Right cardiac atrium (tissue), 5 donors: ENCODE results near the gene MRPL2. TPM values are rescaled to one million over a fixed set of nuclear protein-coding genes. Genes with fewer than 3 reads are reported as not detected.

Experiments used
- ATAC-seq, 2 donors: fragments of 200-7000 bp; cut with Tn5 transposase; one replicate each; pipeline versions ENCODE4 v1.8.0 to v1.9.1; 2020; ENCODE audit warnings: moderate library complexity in 2 of 2, mild to moderate bottlenecking in 1 of 2
- DNase-seq, 3 donors: peaks; one replicate each; pipeline ENCODE4 v3.0.0-alpha.2; 2020
- H3K27ac ChIP-seq: one replicate; pipeline ENCODE4 v1.5.1; 2013; ENCODE audit warnings: mild to moderate bottlenecking, low read length, control low read depth, moderate library complexity
- H3K27me3 ChIP-seq: one replicate; pipeline ENCODE4 v1.6.1; 2013; ENCODE audit not compliant: control insufficient read depth, insufficient read depth
- H3K4me1 ChIP-seq: one replicate; pipeline ENCODE4 v1.6.1; 2013; ENCODE audit warnings: low read length; ENCODE audit not compliant: control insufficient read depth, insufficient read depth
- H3K4me3 ChIP-seq: one replicate; pipeline ENCODE4 v1.5.1; 2013; ENCODE audit warnings: low read length, control low read depth
- H3K9me3 ChIP-seq: one replicate; pipeline ENCODE4 v1.6.1; 2013; ENCODE audit warnings: low read length; ENCODE audit not compliant: control insufficient read depth
- WGBS: extraction: QIAGEN DNeasy Blood & Tissue Kit; methylation state at CpG from one replicate; pipeline ENCODE4 v1.1.7; 2013; 5-methylcytosine and 5-hydroxymethylcytosine counted together
- intact Hi-C, 4 donors: fragments of 100-400 bp; cut with DNase I; formaldehyde crosslinking; loops; one replicate each; pipeline versions ENCODE4 v1.11.0 to v1.14.0; 2022 to 2023
- polyA plus RNA-seq: library from polyadenylated mRNA; stranded (reverse); fragments of 200-250 nt; gene quantifications from one replicate; pipeline ENCODE4 v1.2.3, GENCODE V29; 2013
- total RNA-seq, 4 donors: library from RNA; stranded (reverse); fragmentation: NEBNext Ultra II Directional; extraction: Animal tissue kit (Norgen Biotek cat#: 25700); gene quantifications; one replicate each; pipeline ENCODE4 v1.2.1, GENCODE V29; 2021
- donor health status: healthy with polysubstance abuse.
- donor health status: DM: no; HTN: yes; CAD: no.
- donor health status: DM: no; HTN: no; CAD: no.
- donor health status: DM: no; HTN: yes; CAD: no; lungs with severe emphysema.
- donor health status: DM: yes; HTN: yes; CAD: no.

MRPL2 gene
- total and polyA plus RNA-seq, 5 donors = 83.2 to 94.2 (median 92.3) TPM

DNA sequence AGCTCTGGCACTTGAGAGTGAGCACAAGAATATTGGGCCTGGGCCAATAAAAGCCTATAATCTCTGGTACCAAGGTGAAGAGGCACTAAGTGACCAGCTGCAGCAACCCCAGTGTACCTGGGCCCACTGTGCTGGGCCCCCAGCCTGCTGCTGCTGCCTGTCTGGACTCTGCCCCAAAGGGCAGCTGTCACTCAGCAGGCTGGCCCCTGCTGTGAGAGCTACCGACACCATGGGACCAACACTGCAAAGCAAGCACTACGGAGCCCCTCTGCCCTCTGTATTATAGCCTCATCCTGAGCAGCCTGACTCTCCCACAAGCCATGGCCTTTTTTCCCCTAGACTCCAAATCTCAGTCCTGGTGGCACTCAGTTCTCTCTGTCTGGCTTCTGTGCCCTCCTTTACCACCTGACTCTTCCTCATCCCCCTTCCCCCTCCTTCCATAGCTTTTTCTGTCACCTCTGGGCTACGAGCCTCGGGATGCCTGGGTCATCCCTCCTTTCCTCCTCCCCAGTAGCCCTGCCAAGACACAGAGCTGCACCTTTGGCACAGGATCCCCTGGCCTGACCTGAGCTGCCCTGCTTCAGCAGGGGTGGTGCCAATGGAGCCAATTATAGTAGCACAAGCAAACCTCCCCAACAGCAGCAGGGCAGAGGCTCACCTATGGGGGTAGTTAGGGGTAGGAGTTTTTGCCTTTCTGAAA lies 23.6 kb downstream of the MRPL2 start:
- peak; percentile 55 to 70 for ATAC-seq
- intact Hi-C loops = no loop called here
- H3K27ac ChIP-seq = peak overlapping the region; percentile 48
- DNase-seq = peak in 2 of 3 donors; percentile 46 to 84
- no peak overlapping the region for H3K4me3 ChIP-seq
- 47% methylated on average over 4 of the region's 4 CpGs for WGBS
- H3K9me3 ChIP-seq = no peaks in the 10 kb centered on the region
- no peaks in the 10 kb centered on the region for H3K4me1 ChIP-seq
- H3K27me3 ChIP-seq = no peaks in the 10 kb centered on the region

DNA sequence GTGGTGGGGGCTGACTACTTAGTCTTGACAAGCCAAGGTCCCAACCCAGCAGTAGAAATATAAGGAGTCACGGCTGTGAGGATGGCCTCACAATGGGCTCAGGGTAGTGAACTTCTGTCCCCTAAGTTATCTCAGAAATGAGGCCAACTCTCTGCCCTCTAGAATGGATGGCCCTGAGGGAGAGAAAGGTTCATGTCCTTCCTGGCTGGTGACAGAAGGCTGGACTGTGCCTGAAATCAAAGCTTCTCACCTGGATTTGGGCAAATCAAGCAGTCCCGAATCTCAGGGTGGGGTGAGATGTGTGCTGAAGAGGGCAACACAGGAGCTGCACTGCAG lies 25.1 kb downstream of the MRPL2 start:
- no peak overlapping the region for H3K4me3 ChIP-seq
- no peak overlapping the region for H3K27ac ChIP-seq
- no peak for DNase-seq
- ATAC-seq = no peak
- 87% methylated on average over 2 of the region's 2 CpGs for WGBS
- H3K4me1 ChIP-seq = no peaks in the 10 kb centered on the region
- intact Hi-C loops = no loop called here
- H3K9me3 ChIP-seq = no peaks in the 10 kb centered on the region
- H3K27me3 ChIP-seq = no peaks in the 10 kb centered on the region

DNA sequence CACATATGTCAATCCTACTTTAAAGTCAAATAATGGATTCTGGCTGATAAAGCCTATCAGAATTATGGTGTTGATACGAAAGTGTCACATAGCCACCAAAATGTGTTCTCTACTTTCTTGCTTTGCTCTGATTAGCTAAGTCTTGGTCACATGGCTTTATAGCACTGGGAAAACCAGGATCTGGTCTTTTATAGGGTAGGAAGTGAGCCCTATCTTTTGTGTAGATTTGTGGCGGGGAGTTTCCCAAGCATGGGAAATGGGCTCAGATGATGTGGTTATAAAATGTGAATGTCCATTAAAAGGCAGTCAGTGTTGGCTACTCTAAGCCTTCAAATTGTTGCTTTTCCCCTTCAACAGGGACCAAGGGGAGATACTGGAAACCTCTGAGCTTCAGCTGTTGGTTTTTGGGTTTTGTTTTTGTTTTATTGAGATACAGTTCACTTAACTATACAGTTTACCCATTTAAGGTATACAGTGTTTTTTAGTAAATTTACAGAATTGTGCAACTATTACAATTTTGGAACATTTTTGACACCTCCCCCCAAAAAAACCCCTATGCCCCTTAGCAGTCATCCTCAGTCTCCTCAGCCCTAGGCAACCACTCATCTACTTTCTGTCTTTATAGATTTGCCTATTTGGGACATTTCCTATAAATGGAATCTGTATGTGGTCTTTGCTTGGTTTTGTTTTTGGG lies 25.6 kb downstream of the MRPL2 start:
- H3K27me3 ChIP-seq = no peaks in the 10 kb centered on the region
- ATAC-seq (no peak), DNase-seq (no peak)
- WGBS = 86% methylated on average over 2 of the region's 2 CpGs
- H3K9me3 ChIP-seq = no peaks in the 10 kb centered on the region
- H3K27ac ChIP-seq = no peak overlapping the region
- H3K4me3 ChIP-seq = no peak overlapping the region
- intact Hi-C loops = no loop called here
- no peaks in the 10 kb centered on the region for H3K4me1 ChIP-seq

DNA sequence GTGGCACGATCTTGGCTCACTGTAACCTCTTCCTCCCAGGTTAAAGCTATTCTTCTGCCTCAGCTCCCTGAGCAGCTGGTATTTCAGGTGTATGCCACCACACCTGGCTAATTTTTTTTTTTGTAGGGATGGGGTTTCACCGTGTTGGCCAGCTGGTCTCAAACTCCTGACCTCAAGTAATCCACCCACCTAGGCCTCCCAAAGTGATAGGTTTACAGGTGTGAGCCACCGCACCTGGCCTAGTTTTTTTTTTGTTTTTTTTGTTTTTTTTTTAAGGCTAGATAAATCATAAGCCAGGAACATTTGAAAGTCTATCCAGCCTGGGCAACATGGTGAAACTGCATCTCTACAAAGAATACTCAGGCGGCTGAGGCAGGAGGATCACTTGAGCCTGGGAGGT lies 26.9 kb downstream of the MRPL2 start:
- Histone ChIP-seq H3K9me3 (no peaks in the 10 kb centered on the region), H3K4me3 (no peak overlapping the region), H3K27me3 (no peaks in the 10 kb centered on the region), H3K4me1 (no peaks in the 10 kb centered on the region), H3K27ac (no peak overlapping the region)
- DNase-seq = no peak
- intact Hi-C loops = no loop called here
- WGBS = 94% methylated on average over 4 of the region's 4 CpGs
- no peak for ATAC-seq

DNA sequence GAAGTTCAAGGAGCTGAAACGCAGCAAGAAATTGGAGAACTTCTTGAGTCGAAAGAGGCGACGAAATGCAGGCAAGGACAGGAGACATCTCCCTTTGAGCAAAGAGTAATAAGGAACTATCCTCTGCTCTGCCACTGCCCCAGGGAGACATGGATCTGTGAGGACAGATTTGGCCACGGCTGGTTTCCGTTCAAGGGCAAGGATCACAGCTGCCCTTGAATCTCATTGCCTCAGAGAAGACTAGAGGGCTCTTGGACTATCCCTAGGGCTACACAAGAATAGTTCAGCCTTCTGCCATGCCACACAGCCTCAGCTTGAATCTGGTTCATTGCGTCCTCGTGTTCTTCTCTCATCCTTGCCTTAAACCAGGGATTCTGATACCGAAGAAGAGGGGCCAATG lies 30.1 kb downstream of the MRPL2 start:
- Histone ChIP-seq H3K27me3 (no peaks in the 10 kb centered on the region), H3K27ac (no peak overlapping the region), H3K9me3 (no peaks in the 10 kb centered on the region), H3K4me1 (no peaks in the 10 kb centered on the region), H3K4me3 (no peak overlapping the region)
- no peak for ATAC-seq
- DNase-seq = no peak
- intact Hi-C loops = no loop called here
- 87% methylated on average over 9 of the region's 9 CpGs for WGBS

DNA sequence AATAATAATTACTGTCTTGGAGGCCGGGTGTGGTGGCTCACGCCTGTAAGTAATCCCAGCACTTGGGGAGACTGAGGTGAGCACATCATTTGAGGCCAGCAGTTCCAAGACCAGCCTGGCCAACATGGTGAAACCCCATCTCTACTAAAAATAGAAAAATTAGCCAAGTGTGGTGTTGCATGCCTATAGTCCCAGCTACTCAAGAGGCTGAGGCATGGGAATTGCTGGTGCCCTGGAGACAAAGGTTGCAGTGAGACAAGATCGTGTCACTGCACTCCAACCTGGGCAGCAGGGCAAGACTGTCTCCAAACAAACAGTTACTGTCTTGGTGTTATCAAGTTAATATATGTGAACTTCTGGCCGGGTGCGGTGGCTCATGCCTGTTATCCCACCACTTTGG lies 32.9 kb downstream of the MRPL2 start:
- no peak for ATAC-seq
- intact Hi-C loops = no loop called here

DNA sequence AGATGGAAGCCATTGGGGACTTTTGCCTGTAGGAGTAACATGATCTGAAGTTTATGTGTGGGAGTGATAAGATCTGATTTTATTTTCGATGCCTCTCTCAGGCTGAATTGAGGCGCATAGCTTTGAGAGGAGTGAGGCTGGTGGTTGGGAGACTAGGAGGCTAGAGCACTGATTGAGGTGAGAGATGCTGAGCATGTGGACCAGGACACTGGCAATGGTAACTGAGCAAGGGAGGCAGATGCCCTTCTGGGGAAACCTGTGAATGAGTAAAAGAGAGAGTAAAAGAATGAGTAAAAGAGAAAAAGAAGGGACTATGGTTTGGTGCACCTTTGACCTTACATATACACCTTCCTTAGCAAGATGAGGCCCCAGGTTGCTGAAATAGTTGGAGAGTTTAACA lies 34.8 kb downstream of the MRPL2 start:
- H3K4me1 ChIP-seq = peaks cover 3% of the 10 kb centered on the region
- 78% methylated on average over 2 of the region's 2 CpGs for WGBS

More for the DNA sequence above, 32.9 kb downstream of the MRPL2 start:
- Histone ChIP-seq H3K4me1 (no peaks in the 10 kb centered on the region), H3K9me3 (no peaks in the 10 kb centered on the region), H3K27me3 (no peaks in the 10 kb centered on the region), H3K4me3 (no peak overlapping the region), H3K27ac (no peak overlapping the region)
- DNase-seq = no peak
- WGBS = 90% methylated on average over 5 of the region's 5 CpGs

DNA sequence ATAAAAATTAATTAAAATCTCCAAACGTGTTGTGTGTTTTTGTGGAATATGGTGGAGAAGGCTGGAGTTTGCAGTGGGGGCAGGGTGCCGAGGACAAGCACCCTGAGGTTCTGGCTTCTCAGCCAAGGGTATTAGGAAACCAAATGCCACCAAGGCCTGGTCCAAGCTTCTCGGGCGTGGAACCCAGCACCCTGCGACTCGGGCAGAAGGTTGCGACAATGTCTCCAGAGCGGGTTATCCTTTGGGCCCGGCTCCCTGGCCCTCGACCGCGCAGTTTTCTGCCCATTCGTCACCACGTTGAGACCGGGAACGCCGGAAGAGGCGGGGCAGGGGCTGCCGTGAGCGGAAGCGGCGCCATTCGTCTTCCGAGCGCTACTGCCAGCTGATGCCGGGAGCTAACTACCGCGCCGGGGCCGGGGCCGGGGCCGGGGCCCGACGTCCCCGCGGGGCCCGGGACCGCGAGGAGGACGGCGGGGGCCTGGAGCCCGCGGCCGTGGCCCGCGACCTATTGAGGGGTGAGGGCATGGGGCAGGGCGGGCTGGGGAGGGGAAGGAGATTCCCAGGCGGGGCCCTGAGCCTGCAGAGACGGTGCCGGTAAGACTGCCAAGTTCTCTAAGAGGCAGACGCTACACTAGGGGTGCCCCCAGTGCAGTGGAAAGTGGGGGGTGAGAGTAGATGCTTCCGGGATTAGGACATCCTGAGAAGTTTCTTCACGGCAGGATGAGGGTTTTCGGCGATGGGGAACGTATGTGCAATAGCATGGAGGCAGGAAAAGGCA lies 37.8 kb downstream of the MRPL2 start, which contains the start of gene RRP36:
TSS of gene RRP36 (plus strand) at position 354 of the 778 bp plus-strand sequence. CDS start at position 386, 32 bp downstream.
- H3K4me1 ChIP-seq = peaks cover 3% of the 10 kb centered on the region
- no peaks in the 10 kb centered on the region for H3K27me3 ChIP-seq
- DNase-seq (peak; percentile 87 to 95 (median 93)), ATAC-seq (peak; percentile 85 to 89)
- peak within 1 kb of the TSS; percentile 62 for H3K27ac ChIP-seq
- WGBS = under 1% methylated on average over 56 of the region's 56 CpGs
- H3K9me3 ChIP-seq = no peaks in the 10 kb centered on the region
- H3K4me3 ChIP-seq = peak within 1 kb of the TSS; percentile 82
- intact Hi-C loops = no loop called here

More for the DNA sequence above, 34.8 kb downstream of the MRPL2 start:
- H3K27ac ChIP-seq = no peak overlapping the region
- intact Hi-C loops = no loop called here
- ATAC-seq (no peak), DNase-seq (no peak)
- H3K4me3 ChIP-seq = no peak overlapping the region
- H3K27me3 ChIP-seq = no peaks in the 10 kb centered on the region
- no peaks in the 10 kb centered on the region for H3K9me3 ChIP-seq

DNA sequence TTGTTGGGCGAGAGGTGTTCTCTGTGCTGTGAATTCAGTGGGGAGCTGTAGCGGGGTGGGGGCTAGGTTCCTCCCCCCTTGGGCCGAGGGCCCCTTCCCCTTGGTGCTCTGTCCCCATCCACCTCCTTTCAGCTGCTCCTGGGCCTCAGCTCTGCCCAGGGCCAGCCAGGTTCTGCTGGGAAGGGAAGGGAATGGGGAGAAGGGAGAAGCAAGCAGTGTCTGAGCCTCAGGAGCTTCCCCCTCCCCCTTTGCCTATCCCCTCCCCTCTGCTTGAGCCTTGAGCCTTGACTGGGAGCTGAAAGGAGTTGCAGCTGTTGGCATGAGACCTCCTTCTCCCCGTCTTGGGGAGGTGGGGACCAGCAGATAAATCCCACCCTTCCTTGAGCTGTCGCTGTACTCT lies 38.4 kb downstream of the MRPL2 start:
- Histone ChIP-seq H3K9me3 (no peaks in the 10 kb centered on the region), H3K4me1 (peaks cover 3% of the 10 kb centered on the region), H3K27ac (peak overlapping the region; percentile 62), H3K4me3 (peak overlapping the region; percentile 82), H3K27me3 (no peaks in the 10 kb centered on the region)
- WGBS = 48% methylated on average over 5 of the region's 5 CpGs
- ATAC-seq = peak; percentile 9 to 11
- intact Hi-C loops = no loop called here
- DNase-seq = peak in 1 of 3 donors; percentile 51

DNA sequence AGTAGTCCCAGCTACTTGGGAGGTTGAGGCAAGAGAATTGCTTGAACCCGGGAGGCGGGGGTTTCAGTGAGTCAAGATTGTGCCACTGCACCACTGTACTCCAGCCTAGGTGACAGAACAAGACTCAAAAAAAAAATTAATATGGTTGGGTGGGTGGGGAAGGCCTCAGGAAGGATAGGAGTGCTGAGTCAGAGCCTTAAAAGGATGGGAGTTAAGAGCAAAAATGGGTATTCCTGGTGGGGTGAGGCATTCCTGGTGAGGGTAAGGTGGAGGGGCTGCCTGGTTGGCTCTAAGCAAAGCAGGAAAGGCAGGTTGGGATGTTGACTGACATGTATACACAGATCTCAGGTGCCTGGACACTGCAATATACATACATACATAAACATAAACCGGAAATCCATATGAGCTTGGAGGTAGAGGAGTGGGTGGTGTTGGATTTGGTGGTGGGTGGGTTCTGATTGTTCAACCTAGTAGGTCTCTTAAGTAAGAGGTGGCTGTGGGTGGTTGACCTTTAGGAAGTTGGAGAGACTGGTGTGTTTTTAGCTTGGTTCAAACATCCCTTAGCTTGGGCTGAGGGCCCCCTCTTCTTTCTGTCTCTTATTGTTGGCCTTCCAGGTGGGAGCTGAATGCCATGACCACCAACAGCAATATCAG lies 39.1 kb downstream of the MRPL2 start:
- Histone ChIP-seq H3K4me3 (no peak overlapping the region), H3K27me3 (no peaks in the 10 kb centered on the region), H3K4me1 (peaks cover 3% of the 10 kb centered on the region), H3K27ac (no peak overlapping the region), H3K9me3 (no peaks in the 10 kb centered on the region)
- WGBS = 94% methylated on average over 3 of the region's 3 CpGs
- DNase-seq (no peak), ATAC-seq (no peak)
- intact Hi-C loops = no loop called here
